ENCODE measurements around the gene ANKRD28.
"Not testable (repeated sequence)": the region's sequence is repeated elsewhere in the genome, so short reads cannot be mapped to it uniquely, and the experiment has no call there.

Gene ANKRD28

GRCh38 chr3:15797642-15798303 lies at the start of gene ANKRD28:
Gene ANKRD28, minus strand, starts transcription at chr3:15797979. Its CDS starts 1,458 bp downstream, at chr3:15796521.
- DNase-seq, result peak; percentile 65

GRCh38 chr3:15847239-15847638 lies 49.5 kb upstream of the ANKRD28 start:
- no peak for DNase-seq

GRCh38 chr3:15846606-15847005 lies 48.8 kb upstream of the ANKRD28 start:
- DNase-seq, result no peak

GRCh38 chr3:15845475-15845874 lies 47.7 kb upstream of the ANKRD28 start:
- DNase-seq, result no peak

- no peak for DNase-seq
Observed at GRCh38 chr3:15844889-15845288, 47.1 kb upstream of the ANKRD28 start.

GRCh38 chr3:15841091-15841973 lies 43.6 kb upstream of the ANKRD28 start:
- not testable (repeated sequence) for DNase-seq

GRCh38 chr3:15839568-15839967 lies 41.8 kb upstream of the ANKRD28 start:
- DNase-seq, result no peak

- no peak for DNase-seq
Observed at GRCh38 chr3:15831927-15832326, 34.1 kb upstream of the ANKRD28 start.

- no peak for DNase-seq
Observed at GRCh38 chr3:15825016-15825415, 27.2 kb upstream of the ANKRD28 start.

- peak; percentile 18 for DNase-seq
Observed at GRCh38 chr3:15823092-15823491, 25.3 kb upstream of the ANKRD28 start.

GRCh38 chr3:15822281-15822680 lies 24.5 kb upstream of the ANKRD28 start:
- no peak for DNase-seq

- no peak for DNase-seq
Observed at GRCh38 chr3:15820911-15821310, 23.1 kb upstream of the ANKRD28 start.

GRCh38 chr3:15819576-15819975 lies 21.8 kb upstream of the ANKRD28 start:
- DNase-seq, result no peak

- no peak for DNase-seq
Observed at GRCh38 chr3:15819043-15819442, 21.3 kb upstream of the ANKRD28 start.

- DNase-seq, result no peak
Observed at GRCh38 chr3:15815696-15816095, 17.9 kb upstream of the ANKRD28 start.

- DNase-seq, result not testable (repeated sequence)
Observed at GRCh38 chr3:15813079-15813478, 15.3 kb upstream of the ANKRD28 start.

GRCh38 chr3:15812183-15812582 lies 14.4 kb upstream of the ANKRD28 start:
- DNase-seq, result no peak

GRCh38 chr3:15810702-15811101 lies 12.9 kb upstream of the ANKRD28 start:
- DNase-seq, result no peak

- no peak for DNase-seq
Observed at GRCh38 chr3:15809313-15809712, 11.5 kb upstream of the ANKRD28 start.

- no peak for DNase-seq
Observed at GRCh38 chr3:15808679-15809310, 11.0 kb upstream of the ANKRD28 start.

GRCh38 chr3:15805756-15806266 lies 8.0 kb upstream of the ANKRD28 start:
- no peak for DNase-seq

GRCh38 chr3:15804553-15805095 lies 6.8 kb upstream of the ANKRD28 start:
- no peak for DNase-seq

GRCh38 chr3:15803921-15804320 lies 6.1 kb upstream of the ANKRD28 start:
- no peak for DNase-seq

All from retina (tissue), 1 donor.